HuH-7.5 (cell line): Measurements from ENCODE around the gene SLC25A34.
"Not testable (repeated sequence)": the region's sequence is repeated elsewhere in the genome, so short reads cannot be mapped to it uniquely, and the experiment has no call there.

Source experiments
- DNase-seq: peaks from one replicate; pipeline ENCODE4 v3.0.0; 2011; ENCODE audit warnings: low spot score

Gene SLC25A34

GRCh38 chr1:15736038-15736891, at the start of gene SLC25A34:
Gene SLC25A34 (plus strand): TSS chr1:15736258. CDS start chr1:15736486, 228 bp downstream.
- DNase-seq, result no peak

GRCh38 chr1:15687446-15687845, 48.6 kb upstream of the SLC25A34 start:
- no peak for DNase-seq

- DNase-seq, result no peak
These were observed 45.7 kb upstream of the SLC25A34 start for GRCh38 chr1:15690317-15690716.

- no peak for DNase-seq
These were observed 44.5 kb upstream of the SLC25A34 start for GRCh38 chr1:15691434-15692032.

- DNase-seq, result no peak
These were observed 43.9 kb upstream of the SLC25A34 start for GRCh38 chr1:15692121-15692682.

- DNase-seq, result no peak
These were observed 42.7 kb upstream of the SLC25A34 start for GRCh38 chr1:15693371-15693770.

GRCh38 chr1:15696956-15697521, 39.0 kb upstream of the SLC25A34 start:
- DNase-seq, result no peak

- DNase-seq, result no peak
These were observed 37.9 kb upstream of the SLC25A34 start for GRCh38 chr1:15698201-15698600.

- not testable (repeated sequence) for DNase-seq
These were observed 36.7 kb upstream of the SLC25A34 start for GRCh38 chr1:15699321-15699720.

- no peak for DNase-seq
These were observed 35.5 kb upstream of the SLC25A34 start for GRCh38 chr1:15700508-15700907.

- DNase-seq, result no peak
These were observed 34.3 kb upstream of the SLC25A34 start for GRCh38 chr1:15701784-15702183.

- DNase-seq, result no peak
These were observed 33.1 kb upstream of the SLC25A34 start for GRCh38 chr1:15702722-15703550.

- DNase-seq, result no peak
These were observed 32.5 kb upstream of the SLC25A34 start for GRCh38 chr1:15703562-15703961.

- DNase-seq, result no peak
These were observed 31.4 kb upstream of the SLC25A34 start for GRCh38 chr1:15704526-15705183.

- no peak for DNase-seq
These were observed 30.9 kb upstream of the SLC25A34 start for GRCh38 chr1:15705184-15705566.

GRCh38 chr1:15706751-15707150, 29.3 kb upstream of the SLC25A34 start:
- DNase-seq, result no peak

GRCh38 chr1:15707239-15707925, 28.7 kb upstream of the SLC25A34 start:
- DNase-seq, result no peak

GRCh38 chr1:15708486-15709137, 27.4 kb upstream of the SLC25A34 start:
- no peak for DNase-seq

- no peak for DNase-seq
These were observed 26.8 kb upstream of the SLC25A34 start for GRCh38 chr1:15709226-15709625.

GRCh38 chr1:15712168-15712567, 23.9 kb upstream of the SLC25A34 start:
- DNase-seq, result no peak
